ENCODE measurements around the gene TSPAN4. TPM values are rescaled to one million over a fixed set of nuclear protein-coding genes. Genes with fewer than 3 reads are reported as not detected.

The TSPAN4 gene
- total and polyA plus RNA-seq, 2 donors (not counting 1 experiment from before 2014, with no cell fraction given) = 102 to 191 TPM

- TF ChIP-seq, protein P1, sequence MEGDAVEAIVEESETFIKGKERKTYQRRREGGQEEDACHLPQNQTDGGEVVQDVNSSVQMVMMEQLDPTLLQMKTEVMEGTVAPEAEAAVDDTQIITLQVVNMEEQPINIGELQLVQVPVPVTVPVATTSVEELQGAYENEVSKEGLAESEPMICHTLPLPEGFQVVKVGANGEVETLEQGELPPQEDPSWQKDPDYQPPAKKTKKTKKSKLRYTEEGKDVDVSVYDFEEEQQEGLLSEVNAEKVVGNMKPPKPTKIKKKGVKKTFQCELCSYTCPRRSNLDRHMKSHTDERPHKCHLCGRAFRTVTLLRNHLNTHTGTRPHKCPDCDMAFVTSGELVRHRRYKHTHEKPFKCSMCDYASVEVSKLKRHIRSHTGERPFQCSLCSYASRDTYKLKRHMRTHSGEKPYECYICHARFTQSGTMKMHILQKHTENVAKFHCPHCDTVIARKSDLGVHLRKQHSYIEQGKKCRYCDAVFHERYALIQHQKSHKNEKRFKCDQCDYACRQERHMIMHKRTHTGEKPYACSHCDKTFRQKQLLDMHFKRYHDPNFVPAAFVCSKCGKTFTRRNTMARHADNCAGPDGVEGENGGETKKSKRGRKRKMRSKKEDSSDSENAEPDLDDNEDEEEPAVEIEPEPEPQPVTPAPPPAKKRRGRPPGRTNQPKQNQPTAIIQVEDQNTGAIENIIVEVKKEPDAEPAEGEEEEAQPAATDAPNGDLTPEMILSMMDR (conservative IDR thresholded peaks at IDR 0.05 in 1 of 2, IDR thresholded peaks at IDR 0.05 in 1 of 2; ENCODE audit: low read depth in 1 of 2, low read length in 2 of 2) = no peak
- no peak for TF ChIP-seq EZH2 (IDR thresholded peaks at IDR 0.05; ENCODE audit: low read length, missing control alignments)
- no peak for DNase-seq (ENCODE audit: low read depth in 2 of 2)
- no peak overlapping the region for H3K4me3 ChIP-seq (replicated peaks in 1 of 4; ENCODE audit: control extremely low read depth in 1 of 4, insufficient read depth in 1 of 4, low read depth in 3 of 4, low read length in 4 of 4)
- H2AFZ ChIP-seq (ENCODE audit: low read length) = no peak overlapping the region
- no peak overlapping the region for H3K9ac ChIP-seq (ENCODE audit: insufficient read depth, low read length)
- H3K4me2 ChIP-seq (ENCODE audit: extremely low read depth, insufficient read depth, low read length) = peak overlapping the region; percentile 64
- peaks cover 17% of the 10 kb centered on the region for H3K79me2 ChIP-seq (ENCODE audit: control insufficient read depth, insufficient read depth, low read length)
- peaks cover 13% of the 10 kb centered on the region for H3K36me3 ChIP-seq (ENCODE audit: control insufficient read depth, insufficient read depth, low read length)
- no peak overlapping the region for H3K27ac ChIP-seq (ENCODE audit: insufficient read depth, low read length)
- H3K9me3 ChIP-seq (ENCODE audit: control insufficient read depth, insufficient read depth, low read depth, low read length) = no peaks in the 10 kb centered on the region
- no peaks in the 10 kb centered on the region for H3K27me3 ChIP-seq (ENCODE audit: control insufficient read depth, insufficient read depth, low read length)
- H3K4me1 ChIP-seq (ENCODE audit: control insufficient read depth, extremely low read depth, insufficient read depth, low read length) = peaks cover 7% of the 10 kb centered on the region
- no peaks in the 10 kb centered on the region for H4K20me1 ChIP-seq (ENCODE audit: control insufficient read depth, extremely low read depth, insufficient read depth, low read length)
These were observed 48.5 kb upstream of the TSPAN4 start for GRCh38 chr11:794013-794765.

GRCh38 chr11:794766-795633, 47.7 kb upstream of the TSPAN4 start:
- Histone ChIP-seq H4K20me1 (ENCODE audit: control insufficient read depth, extremely low read depth, insufficient read depth, low read length) (no peaks in the 10 kb centered on the region), H2AFZ (ENCODE audit: low read length) (no peak overlapping the region), H3K4me3 (replicated peaks in 1 of 4; ENCODE audit: control extremely low read depth in 1 of 4, insufficient read depth in 1 of 4, low read depth in 3 of 4, low read length in 4 of 4) (peak overlapping the region; percentile 56 to 80 (median 74)), H3K9me3 (ENCODE audit: control insufficient read depth, insufficient read depth, low read depth, low read length) (no peaks in the 10 kb centered on the region), H3K9ac (ENCODE audit: insufficient read depth, low read length) (peak overlapping the region; percentile 37), H3K27me3 (ENCODE audit: control insufficient read depth, insufficient read depth, low read length) (no peaks in the 10 kb centered on the region), H3K36me3 (ENCODE audit: control insufficient read depth, insufficient read depth, low read length) (peaks cover 14% of the 10 kb centered on the region), H3K4me2 (ENCODE audit: extremely low read depth, insufficient read depth, low read length) (peak overlapping the region; percentile 88), H3K4me1 (ENCODE audit: control insufficient read depth, extremely low read depth, insufficient read depth, low read length) (peaks cover 7% of the 10 kb centered on the region), H3K27ac (ENCODE audit: insufficient read depth, low read length) (peak overlapping the region; percentile 88), H3K79me2 (ENCODE audit: control insufficient read depth, insufficient read depth, low read length) (peaks cover 17% of the 10 kb centered on the region)
- no peak for DNase-seq (ENCODE audit: low read depth in 2 of 2)
- no peak for TF ChIP-seq EZH2 (IDR thresholded peaks at IDR 0.05; ENCODE audit: low read length, missing control alignments)

DNA sequence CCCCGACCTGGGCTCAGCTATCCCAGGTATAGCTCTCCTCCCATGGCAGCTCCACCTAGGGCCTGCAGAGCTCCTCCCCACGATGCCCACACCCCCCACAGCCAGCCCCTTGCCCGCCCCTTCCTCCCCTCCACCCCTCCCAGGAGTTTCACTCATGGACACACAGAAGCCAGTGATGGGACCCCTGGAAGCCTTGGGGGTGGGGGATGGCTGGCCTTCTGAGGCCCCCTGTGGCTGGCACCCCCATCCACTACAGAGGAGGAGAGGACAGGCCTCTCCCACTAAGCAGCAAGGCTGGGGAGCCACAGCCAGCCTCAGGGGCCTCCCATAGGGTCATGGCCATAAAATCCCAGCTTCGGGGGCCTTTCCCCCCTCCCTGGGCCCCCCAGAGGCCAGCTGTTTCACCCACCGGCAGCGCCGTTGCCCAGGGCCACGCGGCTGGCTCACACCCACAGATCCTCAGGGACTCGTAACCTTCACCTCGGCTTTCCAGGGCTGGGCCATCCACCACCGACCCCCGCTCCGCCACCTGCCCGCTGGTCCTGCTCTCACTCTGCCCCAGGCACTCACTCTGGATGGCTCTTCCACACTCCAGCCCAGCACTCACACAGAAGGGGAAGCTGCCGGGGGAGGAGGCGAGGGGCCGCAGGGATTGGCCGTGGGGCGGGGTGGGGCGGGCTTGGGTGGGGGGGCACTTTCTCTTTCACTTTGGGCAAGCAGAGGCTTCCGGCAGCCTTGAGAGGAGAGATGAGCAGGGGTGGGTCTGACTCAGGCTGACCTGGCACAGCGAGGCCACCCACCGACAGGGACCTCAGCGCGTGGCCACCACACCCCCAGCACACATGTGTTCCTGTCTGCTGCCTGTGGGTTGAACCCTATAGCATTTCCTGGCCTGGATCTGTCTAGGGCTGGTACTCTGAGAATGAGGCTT, 46.8 kb upstream of the TSPAN4 start:
- Histone ChIP-seq H3K9ac (ENCODE audit: insufficient read depth, low read length) (peak overlapping the region; percentile 78), H3K36me3 (ENCODE audit: control insufficient read depth, insufficient read depth, low read length) (peaks cover 19% of the 10 kb centered on the region), H3K4me3 (replicated peaks in 1 of 4; ENCODE audit: control extremely low read depth in 1 of 4, insufficient read depth in 1 of 4, low read depth in 3 of 4, low read length in 4 of 4) (peak overlapping the region; percentile 62 to 87 (median 74)), H4K20me1 (ENCODE audit: control insufficient read depth, extremely low read depth, insufficient read depth, low read length) (no peaks in the 10 kb centered on the region), H3K27ac (ENCODE audit: insufficient read depth, low read length) (peak overlapping the region; percentile 88), H3K4me2 (ENCODE audit: extremely low read depth, insufficient read depth, low read length) (peak overlapping the region; percentile 100), H3K79me2 (ENCODE audit: control insufficient read depth, insufficient read depth, low read length) (peaks cover 17% of the 10 kb centered on the region), H2AFZ (ENCODE audit: low read length) (no peak overlapping the region), H3K9me3 (ENCODE audit: control insufficient read depth, insufficient read depth, low read depth, low read length) (no peaks in the 10 kb centered on the region), H3K27me3 (ENCODE audit: control insufficient read depth, insufficient read depth, low read length) (no peaks in the 10 kb centered on the region), H3K4me1 (ENCODE audit: control insufficient read depth, extremely low read depth, insufficient read depth, low read length) (peaks cover 7% of the 10 kb centered on the region)
- TF ChIP-seq, protein P1 (conservative IDR thresholded peaks at IDR 0.05 in 1 of 2, IDR thresholded peaks at IDR 0.05 in 1 of 2; ENCODE audit: low read depth in 1 of 2, low read length in 2 of 2) = no peak
- no peak for TF ChIP-seq EZH2 (IDR thresholded peaks at IDR 0.05; ENCODE audit: low read length, missing control alignments)
- peak; percentile 77 to 79 for DNase-seq (ENCODE audit: low read depth in 2 of 2)

Data from fibroblast of lung (primary cell).